ENCODE measurements around the gene ZNF174. TPM values are rescaled to one million over a fixed set of nuclear protein-coding genes. Genes with fewer than 3 reads are reported as not detected.

Gene ZNF174
- total and polyA plus RNA-seq, 2 of the 8 experiments (the other 6 are each of a cell fraction or from before 2014, with no cell fraction given): 9.1 to 12.7 TPM

GRCh38 chr16:3443108-3444031 lies 42.4 kb downstream of the ZNF174 start, which contains the start of the genes NAA60 and ZNF597:
TSS of gene NAA60 (plus strand) at chr16:3443680. CDS start at chr16:3476228, 32,548 bp downstream.
TSS of gene ZNF597 (minus strand) at chr16:3443504. CDS start at chr16:3443153, 351 bp downstream.
- H3K9ac ChIP-seq (replicated peaks in 1 of 4; ENCODE audit: extremely low read depth in 1 of 4, low read depth in 3 of 4, low read length in 3 of 4): peak within 1 kb of the TSS in 3 of 4 experiments; percentile 55 to 86 (median 76); a peak in 6 of 7 replicates
- H3K23ac ChIP-seq (ENCODE audit: insufficient read length): no peak within 1 kb of the TSS
- H3K4ac ChIP-seq (replicated peaks; ENCODE audit: insufficient read length, low read depth, low read length): peak within 1 kb of the TSS; percentile 38
- peaks cover 0 to 5% (median 1%) of the 10 kb centered on the region in 4 experiments; a peak in 3 of 8 replicates for H3K36me3 ChIP-seq (ENCODE audit: control insufficient read depth in 2 of 4, insufficient read depth in 4 of 4, low read length in 3 of 4)
- H3K14ac ChIP-seq (ENCODE audit: insufficient read length): no peak within 1 kb of the TSS
- no peak within 1 kb of the TSS for H4K91ac ChIP-seq (replicated peaks; ENCODE audit: insufficient read length, low read length)
- H3K23me2 ChIP-seq (ENCODE audit: low read depth, low read length): peaks cover 3% of the 10 kb centered on the region; the same call in 1 of the 2 replicates
- H2BK12ac ChIP-seq (ENCODE audit: low read depth, low read length): peak within 1 kb of the TSS; percentile 29; the same call in 1 of the 2 replicates
- no peaks in the 10 kb centered on the region for H3K27me3 ChIP-seq (replicated peaks in 1 of 4; ENCODE audit: control insufficient read depth in 3 of 4, extremely low read depth in 1 of 4, insufficient read depth in 3 of 4, low read length in 3 of 4)
- no peak within 1 kb of the TSS for H2BK120ac ChIP-seq (replicated peaks; ENCODE audit: low read depth, low read length)
- no peak within 1 kb of the TSS for H2AK5ac ChIP-seq (ENCODE audit: low read depth, low read length)
- DNase-seq (ENCODE audit: low read depth in 1 of 2, low spot score in 2 of 2) (peak; percentile 50 to 64), FAIRE-seq (peak; percentile 39)
- no peaks in the 10 kb centered on the region; the same call in 1 of the 2 replicates for H3K79me1 ChIP-seq (ENCODE audit: low read depth, low read length)
- no peak within 1 kb of the TSS for H2BK20ac ChIP-seq (ENCODE audit: low read length)
- H3K4me2 ChIP-seq (ENCODE audit: insufficient read depth in 1 of 2, low read depth in 2 of 2, low read length in 2 of 2): peak within 1 kb of the TSS; percentile 60 to 73
- peak within 1 kb of the TSS; percentile 12 for H4K5ac ChIP-seq (ENCODE audit: insufficient read length, low read depth, low read length)
- H3K27ac ChIP-seq (ENCODE audit: low read depth, low read length): peak within 1 kb of the TSS; percentile 37; the same call in 1 of the 2 replicates
- H2BK15ac ChIP-seq (ENCODE audit: low read length): no peak within 1 kb of the TSS
- H3K9me3 ChIP-seq (ENCODE audit: insufficient read depth in 2 of 2, low read depth in 1 of 2, low read length in 1 of 2): peaks cover 3% of the 10 kb centered on the region in 2 experiments; a peak in 3 of 4 replicates
- ChIA-PET POLR2A (ENCODE audit: partially characterized antibody) (interaction anchor here (0.7 to 3.0 kb wide), 14 partner anchors 9 to 438 kb away, joined by 3 to 16 read pairs (median 7); partner anchors contain the start of genes TIGD7, ZNF174, ZNF263 and ZNF75A), CTCF (ENCODE audit: partially characterized antibody) (interaction anchor here (0.6 to 1.6 kb wide), 6 partner anchors 10 to 276 kb away, joined by 3 to 5 read pairs (median 4); no protein-coding TSS in a partner anchor)
- H3K79me2 ChIP-seq (ENCODE audit: control insufficient read depth in 1 of 2, insufficient read depth in 2 of 2, low read length in 2 of 2): peaks cover 0 to 26% of the 10 kb centered on the region in 2 experiments; a peak in 2 of 4 replicates
- no peaks in the 10 kb centered on the region; a peak in 1 of 7 replicates for H3K4me1 ChIP-seq (replicated peaks in 1 of 4; ENCODE audit: control insufficient read depth in 3 of 4, insufficient read depth in 4 of 4, low read length in 3 of 4)
- peak within 1 kb of the TSS; percentile 45; the same call in 1 of the 2 replicates for H4K8ac ChIP-seq (ENCODE audit: extremely low read depth, insufficient read depth, low read length)
- peak within 1 kb of the TSS; percentile 28 for H3K56ac ChIP-seq (replicated peaks; ENCODE audit: insufficient read length, low read depth, low read length)
- H2AFZ ChIP-seq (ENCODE audit: low read length): peak within 1 kb of the TSS; percentile 22; the same call in 1 of the 2 replicates
- no peak within 1 kb of the TSS for H3K18ac ChIP-seq (ENCODE audit: extremely low read depth, low read length)
- WGBS, 2 experiments (ENCODE audit: extremely low coverage in 1 of 2, insufficient coverage in 1 of 2, insufficient read length in 1 of 2, insufficient replicate concordance in 2 of 2, low coverage in 1 of 2, low lambda C conversion rate in 2 of 2, missing lambda C conversion rate in 1 of 2): 31% methylated on average over 57 of the region's 61 CpGs; no CpG with 5 or more reads in 1 of the 2 experiments
- H3K4me3 ChIP-seq (ENCODE audit: extremely low read depth in 1 of 4, insufficient read depth in 2 of 4, low read depth in 3 of 4, low read length in 4 of 4): peak within 1 kb of the TSS; percentile 67 to 85 (median 78)
- peaks cover 0 to 3% of the 10 kb centered on the region in 2 experiments for H4K20me1 ChIP-seq (replicated peaks in 1 of 2; ENCODE audit: control insufficient read depth in 1 of 2, insufficient read depth in 2 of 2, low read length in 2 of 2)
- peak within 1 kb of the TSS; percentile 87 for H2BK5ac ChIP-seq (ENCODE audit: low read depth, low read length)
- TF ChIP-seq YY1 (IDR thresholded peaks at IDR 0.05; ENCODE audit: low read depth, low read length) (no peak), KDM4A (IDR thresholded peaks at IDR 0.05; ENCODE audit: low read depth, low read length, severe bottlenecking) (peak; percentile 66), SIRT6 (IDR thresholded peaks at IDR 0.05; ENCODE audit: low read length) (no peak), SIX5 (IDR thresholded peaks at IDR 0.05; ENCODE audit: low read depth, low read length) (no peak), CREB1 (IDR thresholded peaks at IDR 0.05) (no peak), TAF1 (IDR thresholded peaks at IDR 0.05; ENCODE audit: low read depth, low read length) (peak; percentile 44), SUZ12 (IDR thresholded peaks at IDR 0.05; ENCODE audit: low read length) (no peak), BCL11A (IDR thresholded peaks at IDR 0.05; ENCODE audit: low read depth in 2 of 2, low read length in 2 of 2) (no peak), KDM5A (IDR thresholded peaks at IDR 0.05; ENCODE audit: low read length) (no peak), TAF7 (optimal IDR thresholded peaks at IDR 0.05; ENCODE audit: borderline replicate concordance, low read depth, low read length) (no peak), SAP30 (IDR thresholded peaks at IDR 0.05; ENCODE audit: insufficient read depth, insufficient replicate concordance, low read length) (peak; percentile 75)

Data from H1 (cell line).